ENCODE data around the gene NIT2.
"Not testable (repeated sequence)": the region's sequence is repeated elsewhere in the genome, so short reads cannot be mapped to it uniquely, and the experiment has no call there.

Gene NIT2

GRCh38 chr3:100338911-100339310 lies 4.4 kb downstream of the NIT2 start:
- DNase-seq (ENCODE audit: low spot score), result no peak

- DNase-seq (ENCODE audit: low spot score), result no peak
These were observed 5.2 kb downstream of the NIT2 start for GRCh38 chr3:100339786-100340185.

- DNase-seq (ENCODE audit: low spot score), result no peak
These were observed 6.0 kb downstream of the NIT2 start for GRCh38 chr3:100340527-100340926.

- no peak for DNase-seq (ENCODE audit: low spot score)
These were observed 14.2 kb downstream of the NIT2 start for GRCh38 chr3:100348727-100349126.

GRCh38 chr3:100351770-100352169 lies 17.2 kb downstream of the NIT2 start:
- DNase-seq (ENCODE audit: low spot score), result not testable (repeated sequence)

GRCh38 chr3:100352296-100353231 lies 18.0 kb downstream of the NIT2 start:
- no peak for DNase-seq (ENCODE audit: low spot score)

GRCh38 chr3:100354850-100355249 lies 20.3 kb downstream of the NIT2 start:
- DNase-seq (ENCODE audit: low spot score), result peak; percentile 79

- no peak for DNase-seq (ENCODE audit: low spot score)
These were observed 23.9 kb downstream of the NIT2 start for GRCh38 chr3:100358413-100358812.

- DNase-seq (ENCODE audit: low spot score), result no peak
These were observed 24.5 kb downstream of the NIT2 start for GRCh38 chr3:100359035-100359434.

- no peak for DNase-seq (ENCODE audit: low spot score)
These were observed 26.4 kb downstream of the NIT2 start for GRCh38 chr3:100360757-100361496.

GRCh38 chr3:100361897-100362296 lies 27.3 kb downstream of the NIT2 start:
- no peak for DNase-seq (ENCODE audit: low spot score)

GRCh38 chr3:100364421-100364820 lies 29.9 kb downstream of the NIT2 start:
- DNase-seq (ENCODE audit: low spot score), result no peak

GRCh38 chr3:100366424-100366823 lies 31.9 kb downstream of the NIT2 start:
- no peak for DNase-seq (ENCODE audit: low spot score)

- no peak for DNase-seq (ENCODE audit: low spot score)
These were observed 33.9 kb downstream of the NIT2 start for GRCh38 chr3:100368441-100368840.

- DNase-seq (ENCODE audit: low spot score), result no peak
These were observed 36.2 kb downstream of the NIT2 start for GRCh38 chr3:100370756-100371155.

GRCh38 chr3:100374521-100374920 lies 40.0 kb downstream of the NIT2 start:
- DNase-seq (ENCODE audit: low spot score), result no peak

GRCh38 chr3:100376301-100376700 lies 41.7 kb downstream of the NIT2 start:
- DNase-seq (ENCODE audit: low spot score), result no peak

- DNase-seq (ENCODE audit: low spot score), result no peak
These were observed 50.4 kb downstream of the NIT2 start for GRCh38 chr3:100384733-100385525.

- DNase-seq (ENCODE audit: low spot score), result no peak
These were observed 52.0 kb downstream of the NIT2 start for GRCh38 chr3:100386437-100387074.

GRCh38 chr3:100389025-100389424 lies 54.5 kb downstream of the NIT2 start:
- DNase-seq (ENCODE audit: low spot score), result no peak

GRCh38 chr3:100395679-100396431 lies 61.3 kb downstream of the NIT2 start:
- DNase-seq (ENCODE audit: low spot score), result no peak

Data from hematopoietic multipotent progenitor cell treated with erythropoietin and hydrocortisone succinate and interleukin-3 and kit ligand, for 15 days (in vitro differentiated cells).